HEK293 (cell line): Measurements from ENCODE around the gene DNMT3B.

ENCODE experiments used
- CTCF ChIP-seq: fragments of 450-650 bp; formaldehyde crosslinking; IDR thresholded peaks from 2 replicates; pipeline ENCODE4 v1.5.1; 2016; ENCODE audit warnings: missing biosample characterization, missing genetic modification characterization
- TCF7L2 ChIP-seq: IDR thresholded peaks from 2 replicates; pipeline ENCODE4 v1.6.1; 2011; ENCODE audit warnings: low read depth, mild to moderate bottlenecking, inconsistent platforms, low read length, moderate library complexity, borderline replicate concordance
- ZBTB49 ChIP-seq: fragments of 450-650 bp; formaldehyde crosslinking; IDR thresholded peaks from 2 replicates; pipeline ENCODE4 v1.5.1; 2016; ENCODE audit warnings: missing biosample characterization, missing genetic modification characterization, low read depth

DNA sequence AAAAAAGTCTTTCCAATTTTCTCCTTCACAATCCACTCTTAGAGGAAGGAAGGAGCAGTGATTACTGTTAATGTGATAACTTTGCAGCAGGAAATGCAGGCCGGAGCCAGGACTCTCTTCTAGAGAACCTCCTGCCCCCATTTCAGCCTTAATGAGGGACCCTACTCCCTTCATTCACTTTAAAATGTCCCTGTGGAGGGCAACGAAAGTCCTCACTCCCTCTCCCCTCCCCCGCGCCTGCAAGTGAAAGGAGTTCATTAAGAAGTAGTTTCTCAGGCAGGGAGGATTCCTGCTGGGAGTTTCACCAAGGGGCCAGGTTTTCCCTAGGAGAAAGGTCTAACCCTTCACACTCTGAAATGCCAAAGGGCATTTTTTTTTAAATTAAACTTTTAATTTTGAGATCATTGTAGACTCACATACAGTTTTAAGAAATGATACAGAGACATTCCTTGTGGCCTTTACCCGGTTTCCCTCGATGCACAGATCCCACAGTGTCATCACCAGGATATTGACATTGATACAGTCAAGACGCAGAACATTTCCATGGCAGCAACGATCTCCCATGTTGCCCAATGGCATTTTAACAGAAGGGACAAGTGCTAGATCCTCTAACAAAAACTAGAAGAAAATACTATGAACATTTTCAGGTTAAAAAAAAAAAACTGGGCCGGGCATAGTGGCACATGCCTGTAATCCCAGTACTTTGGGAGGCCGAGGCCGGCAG, 12.1 kb upstream of the DNMT3B start:
- TF ChIP-seq ZBTB49 (tag by site-specific recombination), result no peak
- TF ChIP-seq TCF7L2, result no peak
- TF ChIP-seq CTCF (tag by site-specific recombination), result no peak
